Measurements from ENCODE around the gene RMI2. TPM values are rescaled to one million over a fixed set of nuclear protein-coding genes. Genes with fewer than 3 reads are reported as not detected.

Gene RMI2
- total RNA-seq, 1 experiment from 2014 or later: 11.1 TPM

DNA sequence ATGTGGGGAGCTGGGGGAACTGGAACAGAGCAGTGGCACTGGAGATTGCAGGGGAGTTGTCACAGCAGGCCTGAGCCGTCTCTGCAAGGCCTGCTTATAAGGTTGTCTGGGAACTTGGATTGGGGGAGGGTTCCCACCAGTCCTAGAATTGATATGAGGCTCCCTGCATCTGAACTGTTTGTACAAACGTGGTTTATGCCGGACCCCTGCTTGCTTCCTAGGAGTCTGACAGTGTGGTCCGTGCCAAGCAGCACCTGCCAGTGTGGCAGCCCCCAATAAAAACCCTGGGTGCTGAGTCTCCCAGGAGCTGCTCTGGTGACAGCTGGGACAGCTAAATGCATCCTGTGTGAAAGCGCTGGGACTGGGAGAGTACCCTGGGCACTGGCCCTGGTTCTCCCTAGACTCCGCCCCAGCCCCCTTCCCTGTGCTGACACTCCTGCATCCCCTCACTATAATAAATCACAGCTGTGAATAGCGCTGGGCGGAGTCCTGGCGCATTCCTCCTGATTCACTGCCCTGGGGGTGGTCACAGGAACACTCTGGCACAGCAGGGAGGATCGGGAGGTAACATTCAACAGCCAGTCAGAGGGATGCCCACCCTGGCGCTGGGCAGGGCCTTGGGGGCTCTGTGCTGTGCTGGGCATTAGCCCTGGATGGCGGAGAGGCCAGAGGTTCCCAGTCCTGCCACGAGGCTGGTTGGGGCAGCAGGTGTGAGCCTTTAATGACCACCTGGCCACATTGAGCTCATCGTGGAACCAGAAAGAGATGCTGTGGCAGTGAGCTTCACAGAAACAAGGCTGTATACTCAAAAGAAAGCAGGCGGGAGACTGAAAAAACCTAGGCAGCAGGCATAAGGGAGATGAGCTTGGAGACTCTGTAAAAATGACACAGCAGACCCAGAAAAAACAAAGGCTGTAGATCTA lies 45.6 kb downstream of the RMI2 start:
- in situ Hi-C loops (cut with HindIII; ENCODE audit: low pct_unique_long_range_greater_than_20kb, low sequenced_read_pairs) (no loop called here), intact Hi-C loops (cut with micrococcal nuclease; ENCODE audit: unreplicated experiment) (no loop called here)
- H3K4me1 ChIP-seq (ENCODE audit: control insufficient read depth, insufficient read depth, low read length): no peaks in the 10 kb centered on the region
- no peaks in the 10 kb centered on the region for H3K36me3 ChIP-seq (ENCODE audit: control insufficient read depth, insufficient read depth, low read length)
- H3K4me3 ChIP-seq (ENCODE audit: low read depth in 2 of 2, low read length in 2 of 2): no peak overlapping the region
- DNase-seq (ENCODE audit: low read depth, low spot score) (no peak), ATAC-seq (no peak; the same call in 1 of the 2 replicates)
- CTCF ChIA-PET: interaction anchor here (0.6 kb wide), 1 partner anchor 452 kb away, joined by 4 read pairs; no protein-coding TSS in a partner anchor
- no peaks in the 10 kb centered on the region for H3K9me3 ChIP-seq (ENCODE audit: control insufficient read depth, insufficient read depth, low read depth, low read length)
- no peaks in the 10 kb centered on the region for H3K27me3 ChIP-seq (ENCODE audit: control insufficient read depth, insufficient read depth, low read length)
- TF ChIP-seq, protein P1, sequence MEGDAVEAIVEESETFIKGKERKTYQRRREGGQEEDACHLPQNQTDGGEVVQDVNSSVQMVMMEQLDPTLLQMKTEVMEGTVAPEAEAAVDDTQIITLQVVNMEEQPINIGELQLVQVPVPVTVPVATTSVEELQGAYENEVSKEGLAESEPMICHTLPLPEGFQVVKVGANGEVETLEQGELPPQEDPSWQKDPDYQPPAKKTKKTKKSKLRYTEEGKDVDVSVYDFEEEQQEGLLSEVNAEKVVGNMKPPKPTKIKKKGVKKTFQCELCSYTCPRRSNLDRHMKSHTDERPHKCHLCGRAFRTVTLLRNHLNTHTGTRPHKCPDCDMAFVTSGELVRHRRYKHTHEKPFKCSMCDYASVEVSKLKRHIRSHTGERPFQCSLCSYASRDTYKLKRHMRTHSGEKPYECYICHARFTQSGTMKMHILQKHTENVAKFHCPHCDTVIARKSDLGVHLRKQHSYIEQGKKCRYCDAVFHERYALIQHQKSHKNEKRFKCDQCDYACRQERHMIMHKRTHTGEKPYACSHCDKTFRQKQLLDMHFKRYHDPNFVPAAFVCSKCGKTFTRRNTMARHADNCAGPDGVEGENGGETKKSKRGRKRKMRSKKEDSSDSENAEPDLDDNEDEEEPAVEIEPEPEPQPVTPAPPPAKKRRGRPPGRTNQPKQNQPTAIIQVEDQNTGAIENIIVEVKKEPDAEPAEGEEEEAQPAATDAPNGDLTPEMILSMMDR (IDR thresholded peaks at IDR 0.05): no peak
- TF ChIP-seq POLR2AphosphoS5 (IDR thresholded peaks at IDR 0.05; ENCODE audit: low read depth, low read length): no peak
- POLR2A ChIA-PET: no interaction called here
- H3K27ac ChIP-seq (ENCODE audit: low read length): no peak overlapping the region
- no TSS peak for BruUV-seq (replicated peaks)

DNA sequence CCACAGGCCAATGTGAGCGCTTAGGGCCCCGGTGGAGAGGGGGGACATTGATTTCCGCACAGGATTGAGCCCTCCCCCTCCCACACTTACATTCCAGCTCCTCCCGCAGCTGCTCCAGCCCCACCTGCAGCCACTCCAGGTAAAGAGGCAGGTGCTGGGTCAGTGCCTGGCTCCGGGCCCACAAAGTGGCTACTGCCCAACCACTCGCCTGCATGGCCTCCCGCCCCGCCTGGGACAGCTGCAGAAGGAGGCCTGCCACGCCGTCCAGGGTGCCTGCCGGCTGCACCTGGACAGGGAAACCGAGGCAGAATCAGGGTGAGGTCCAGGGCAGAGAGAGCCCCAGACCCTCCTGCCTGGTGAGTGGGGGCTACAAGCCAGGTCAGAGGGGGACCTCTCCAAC lies 46.3 kb downstream of the RMI2 start:
- BruUV-seq (replicated peaks): no TSS peak
- no peak for TF ChIP-seq TCF7L2 (IDR thresholded peaks at IDR 0.05; ENCODE audit: low read depth, low read length)
- no peak for TF ChIP-seq POLR2AphosphoS5 (IDR thresholded peaks at IDR 0.05; ENCODE audit: low read depth, low read length)
- TF ChIP-seq, protein P1 (IDR thresholded peaks at IDR 0.05): no peak
- no peak for TF ChIP-seq SIN3A (IDR thresholded peaks at IDR 0.05; ENCODE audit: borderline replicate concordance, insufficient read depth, low read depth, low read length)
- TF ChIP-seq, protein P2, sequence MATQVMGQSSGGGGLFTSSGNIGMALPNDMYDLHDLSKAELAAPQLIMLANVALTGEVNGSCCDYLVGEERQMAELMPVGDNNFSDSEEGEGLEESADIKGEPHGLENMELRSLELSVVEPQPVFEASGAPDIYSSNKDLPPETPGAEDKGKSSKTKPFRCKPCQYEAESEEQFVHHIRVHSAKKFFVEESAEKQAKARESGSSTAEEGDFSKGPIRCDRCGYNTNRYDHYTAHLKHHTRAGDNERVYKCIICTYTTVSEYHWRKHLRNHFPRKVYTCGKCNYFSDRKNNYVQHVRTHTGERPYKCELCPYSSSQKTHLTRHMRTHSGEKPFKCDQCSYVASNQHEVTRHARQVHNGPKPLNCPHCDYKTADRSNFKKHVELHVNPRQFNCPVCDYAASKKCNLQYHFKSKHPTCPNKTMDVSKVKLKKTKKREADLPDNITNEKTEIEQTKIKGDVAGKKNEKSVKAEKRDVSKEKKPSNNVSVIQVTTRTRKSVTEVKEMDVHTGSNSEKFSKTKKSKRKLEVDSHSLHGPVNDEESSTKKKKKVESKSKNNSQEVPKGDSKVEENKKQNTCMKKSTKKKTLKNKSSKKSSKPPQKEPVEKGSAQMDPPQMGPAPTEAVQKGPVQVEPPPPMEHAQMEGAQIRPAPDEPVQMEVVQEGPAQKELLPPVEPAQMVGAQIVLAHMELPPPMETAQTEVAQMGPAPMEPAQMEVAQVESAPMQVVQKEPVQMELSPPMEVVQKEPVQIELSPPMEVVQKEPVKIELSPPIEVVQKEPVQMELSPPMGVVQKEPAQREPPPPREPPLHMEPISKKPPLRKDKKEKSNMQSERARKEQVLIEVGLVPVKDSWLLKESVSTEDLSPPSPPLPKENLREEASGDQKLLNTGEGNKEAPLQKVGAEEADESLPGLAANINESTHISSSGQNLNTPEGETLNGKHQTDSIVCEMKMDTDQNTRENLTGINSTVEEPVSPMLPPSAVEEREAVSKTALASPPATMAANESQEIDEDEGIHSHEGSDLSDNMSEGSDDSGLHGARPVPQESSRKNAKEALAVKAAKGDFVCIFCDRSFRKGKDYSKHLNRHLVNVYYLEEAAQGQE (IDR thresholded peaks at IDR 0.05; ENCODE audit: insufficient read depth in 1 of 2, low read depth in 2 of 2, low read length in 1 of 2): no peak
- Histone ChIP-seq H3K27ac (ENCODE audit: low read length) (no peak overlapping the region), H3K4me1 (ENCODE audit: control insufficient read depth, insufficient read depth, low read length) (no peaks in the 10 kb centered on the region), H3K4me3 (ENCODE audit: low read depth in 2 of 2, low read length in 2 of 2) (no peak overlapping the region), H3K9me3 (ENCODE audit: control insufficient read depth, insufficient read depth, low read depth, low read length) (no peaks in the 10 kb centered on the region), H3K36me3 (ENCODE audit: control insufficient read depth, insufficient read depth, low read length) (no peaks in the 10 kb centered on the region), H3K27me3 (ENCODE audit: control insufficient read depth, insufficient read depth, low read length) (no peaks in the 10 kb centered on the region)
- ATAC-seq (no peak), DNase-seq (ENCODE audit: low read depth, low spot score) (no peak)
- ChIA-PET CTCF (no interaction called here), POLR2A (no interaction called here)
- in situ Hi-C loops (cut with HindIII; ENCODE audit: low pct_unique_long_range_greater_than_20kb, low sequenced_read_pairs) (no loop called here), intact Hi-C loops (cut with micrococcal nuclease; ENCODE audit: unreplicated experiment) (no loop called here)
